ENCODE measurements around the gene GLT1D1. TPM values are rescaled to one million over a fixed set of nuclear protein-coding genes. Genes with fewer than 3 reads are reported as not detected.
"Not testable (repeated sequence)": the region's sequence is repeated elsewhere in the genome, so short reads cannot be mapped to it uniquely, and the experiment has no call there.

GLT1D1 gene
- total RNA-seq (not detected), polyA plus RNA-seq (under 1 TPM in 2 of 4 donors, not detected in 2; 0.07 to 0.08 TPM)

DNA sequence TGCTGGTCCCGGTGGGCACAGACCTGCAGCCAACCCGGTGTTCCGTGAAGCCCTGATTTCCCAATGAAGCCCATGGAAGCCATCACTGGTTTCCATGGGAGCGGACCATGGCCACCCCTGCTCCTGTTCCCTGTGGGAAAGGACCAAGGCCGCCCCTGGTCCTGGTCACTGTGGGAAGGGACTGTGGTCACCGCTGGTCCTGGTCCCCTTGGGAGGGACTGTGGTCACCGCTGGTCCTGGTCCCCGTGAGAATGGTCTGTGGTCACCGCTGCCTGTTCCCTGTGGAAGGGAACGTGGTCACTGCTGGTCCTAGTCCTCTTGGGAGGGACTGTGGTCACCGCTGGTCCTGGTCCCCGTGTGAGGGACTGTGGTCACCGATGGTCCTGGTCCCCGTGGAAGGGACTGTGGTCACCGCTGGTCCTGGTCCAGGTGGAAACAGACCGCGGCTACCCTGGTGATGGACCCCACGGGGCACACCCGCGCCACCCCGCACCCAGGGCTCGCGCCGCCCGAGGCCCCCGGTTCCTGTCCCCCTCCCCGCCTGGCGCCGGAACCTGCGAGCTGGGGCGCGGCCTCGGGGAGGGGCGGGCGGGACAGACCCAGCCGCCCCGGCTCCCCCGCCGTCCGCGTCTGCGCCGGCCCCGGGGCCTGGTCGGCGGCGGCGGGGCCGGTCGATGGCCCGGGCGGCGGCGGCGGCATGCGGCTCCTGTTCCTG, at the start of gene GLT1D1:
TSS of gene GLT1D1 (plus strand) at position 594 of the 715 bp plus-strand sequence. CDS start at position 698, 104 bp downstream.
- H3K9me3 ChIP-seq (ENCODE audit: control insufficient read depth in 2 of 2, low read length in 2 of 2), result no peaks in the 10 kb centered on the region
- Mint-ChIP-seq H3K9me3 (no peaks in the 10 kb centered on the region), H3K4me3 (no peak within 1 kb of the TSS), H3K27me3 (peaks cover 37% of the 10 kb centered on the region), H3K27ac (no peak within 1 kb of the TSS), H3K36me3 (no peaks in the 10 kb centered on the region), H3K4me1 (no peaks in the 10 kb centered on the region)
- ATAC-seq (ENCODE audit: low read depth in 2 of 2) (no peak), DNase-seq (no peak)
- no peak within 1 kb of the TSS for H3K4me3 ChIP-seq (ENCODE audit: low read depth, low read length)
- H3K36me3 ChIP-seq (ENCODE audit: control insufficient read depth, insufficient read depth, low read length), result no peaks in the 10 kb centered on the region
- H3K27me3 ChIP-seq (ENCODE audit: control insufficient read depth, insufficient read depth, low read length), result no peaks in the 10 kb centered on the region
- H3K27ac ChIP-seq (ENCODE audit: insufficient read depth, low read length, poor library complexity, severe bottlenecking), result no peak within 1 kb of the TSS
- H3K4me1 ChIP-seq (ENCODE audit: control insufficient read depth, insufficient read depth, low read length, poor library complexity, severe bottlenecking), result no peaks in the 10 kb centered on the region

DNA sequence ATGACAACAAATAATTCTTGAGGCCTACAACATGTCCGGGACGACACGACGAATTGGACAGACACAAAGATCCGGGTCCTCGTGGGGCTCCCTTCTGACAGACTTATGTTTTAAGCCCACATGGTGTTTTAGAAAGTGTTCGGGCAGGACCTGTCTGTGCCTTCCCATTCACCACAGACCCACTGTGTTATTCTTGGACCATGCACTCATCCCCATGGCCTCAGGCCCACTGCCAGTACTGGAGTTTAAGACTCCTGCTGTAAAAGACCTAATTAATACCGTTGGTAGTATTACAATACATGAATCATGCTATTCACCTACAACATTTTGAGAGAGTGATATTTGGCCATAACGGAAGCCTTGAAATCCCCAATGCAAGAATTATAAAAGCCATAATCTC, 49.5 kb upstream of the GLT1D1 start:
- Mint-ChIP-seq H3K4me3 (no peak overlapping the region), H3K36me3 (peaks cover 67% of the 10 kb centered on the region), H3K9me3 (peaks cover 0 to 2% (median 0%) of the 10 kb centered on the region in 7 donors), H3K4me1 (peaks cover 3 to 17% (median 10%) of the 10 kb centered on the region in 4 donors), H3K27me3 (no peaks in the 10 kb centered on the region), H3K27ac (no peak overlapping the region)
- Histone ChIP-seq H3K27me3 (ENCODE audit: control insufficient read depth, insufficient read depth, low read length) (no peaks in the 10 kb centered on the region), H3K36me3 (ENCODE audit: control insufficient read depth, insufficient read depth, low read length) (peaks cover 60% of the 10 kb centered on the region), H3K9me3 (ENCODE audit: control insufficient read depth in 2 of 2, low read length in 2 of 2) (no peaks in the 10 kb centered on the region), H3K4me3 (ENCODE audit: low read depth, low read length) (no peak overlapping the region), H3K4me1 (ENCODE audit: control insufficient read depth, insufficient read depth, low read length, poor library complexity, severe bottlenecking) (no peaks in the 10 kb centered on the region), H3K27ac (ENCODE audit: insufficient read depth, low read length, poor library complexity, severe bottlenecking) (no peak overlapping the region)
- DNase-seq (no peak), ATAC-seq (ENCODE audit: low read depth in 2 of 2) (no peak)

DNA sequence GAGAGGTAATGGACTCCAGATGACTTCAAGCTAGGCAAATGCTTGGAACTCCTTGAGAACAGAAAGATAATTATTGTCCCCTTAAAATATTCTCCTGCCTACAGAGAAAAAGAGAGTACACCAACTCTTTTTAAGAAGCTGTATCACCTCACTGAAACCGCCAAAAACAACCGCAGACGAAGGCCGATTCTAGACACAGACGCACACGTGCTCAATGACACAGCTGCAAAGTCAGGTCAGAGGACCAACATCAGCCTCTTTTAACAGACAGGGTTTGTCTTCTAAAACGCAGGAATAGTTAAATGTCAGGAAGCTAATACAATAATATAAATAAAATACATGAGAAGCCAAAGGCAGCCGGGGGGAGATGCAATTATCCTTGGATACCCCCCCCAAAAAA, 48.5 kb upstream of the GLT1D1 start:
- Histone ChIP-seq H3K36me3 (ENCODE audit: control insufficient read depth, insufficient read depth, low read length) (peaks cover 57% of the 10 kb centered on the region), H3K9me3 (ENCODE audit: control insufficient read depth in 2 of 2, low read length in 2 of 2) (no peaks in the 10 kb centered on the region), H3K4me1 (ENCODE audit: control insufficient read depth, insufficient read depth, low read length, poor library complexity, severe bottlenecking) (no peaks in the 10 kb centered on the region), H3K27me3 (ENCODE audit: control insufficient read depth, insufficient read depth, low read length) (no peaks in the 10 kb centered on the region), H3K4me3 (ENCODE audit: low read depth, low read length) (no peak overlapping the region), H3K27ac (ENCODE audit: insufficient read depth, low read length, poor library complexity, severe bottlenecking) (no peak overlapping the region)
- peaks cover 0 to 2% (median 0%) of the 10 kb centered on the region in 7 donors for H3K9me3 Mint-ChIP-seq
- ATAC-seq (ENCODE audit: low read depth in 2 of 2) (no peak), DNase-seq (no peak)
- no peaks in the 10 kb centered on the region for H3K27me3 Mint-ChIP-seq
- no peak overlapping the region for H3K4me3 Mint-ChIP-seq
- H3K27ac Mint-ChIP-seq, result no peak overlapping the region
- peaks cover 65% of the 10 kb centered on the region for H3K36me3 Mint-ChIP-seq
- peaks cover 6 to 21% (median 12%) of the 10 kb centered on the region in 4 donors for H3K4me1 Mint-ChIP-seq

DNA sequence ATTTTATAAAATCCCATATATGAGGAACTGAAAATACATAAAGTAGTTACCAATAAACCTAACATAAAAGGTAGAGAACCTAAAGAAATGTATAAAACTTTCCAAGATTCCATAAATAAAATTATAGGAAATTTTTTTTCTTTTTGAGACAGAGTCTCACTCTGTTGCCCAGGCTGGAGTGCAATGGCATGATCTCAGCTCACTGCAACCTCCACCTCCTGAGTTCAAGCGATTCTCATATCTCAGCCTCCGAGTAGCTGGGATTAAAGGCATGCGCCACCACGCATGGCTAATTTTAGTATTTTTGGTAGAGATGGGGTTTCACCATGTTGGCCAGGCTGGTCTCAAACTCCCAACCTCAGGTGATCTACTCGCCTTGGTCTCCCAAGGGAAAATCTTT, 47.9 kb upstream of the GLT1D1 start:
- Mint-ChIP-seq H3K4me1 (peaks cover 12 to 25% (median 15%) of the 10 kb centered on the region in 4 donors), H3K36me3 (peaks cover 60% of the 10 kb centered on the region)
- not testable (repeated sequence) for H3K27ac Mint-ChIP-seq; H3K27me3 ChIP-seq (ENCODE audit: control insufficient read depth, insufficient read depth, low read length); H3K27ac ChIP-seq (ENCODE audit: insufficient read depth, low read length, poor library complexity, severe bottlenecking); H3K9me3 Mint-ChIP-seq; ATAC-seq (ENCODE audit: low read depth in 2 of 2); H3K4me3 ChIP-seq (ENCODE audit: low read depth, low read length); H3K9me3 ChIP-seq (ENCODE audit: control insufficient read depth in 2 of 2, low read length in 2 of 2); DNase-seq; H3K4me3 Mint-ChIP-seq; H3K27me3 Mint-ChIP-seq; H3K4me1 ChIP-seq (ENCODE audit: control insufficient read depth, insufficient read depth, low read length, poor library complexity, severe bottlenecking)
- peaks cover 52% of the 10 kb centered on the region for H3K36me3 ChIP-seq (ENCODE audit: control insufficient read depth, insufficient read depth, low read length)

DNA sequence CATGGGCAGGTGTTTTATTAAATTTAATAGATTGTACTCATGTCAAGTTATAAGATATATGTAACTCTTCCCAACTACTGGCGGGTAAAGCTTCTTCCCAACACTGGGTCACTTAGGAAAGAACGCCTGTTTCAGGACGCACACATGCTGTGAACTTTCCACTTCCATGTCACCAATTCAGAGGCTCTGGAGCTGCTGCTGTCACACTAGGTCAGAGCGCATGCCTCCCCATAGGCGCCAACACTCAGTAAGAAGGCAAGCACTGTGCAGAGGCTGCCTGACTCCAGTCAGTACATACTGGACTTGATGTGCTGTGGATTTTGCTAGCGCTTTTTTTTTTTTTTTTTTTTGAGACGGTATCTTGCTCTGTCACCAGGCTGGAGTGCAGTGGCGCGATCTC, 46.7 kb upstream of the GLT1D1 start:
- ATAC-seq (ENCODE audit: low read depth in 2 of 2) (no peak), DNase-seq (no peak)
- Histone ChIP-seq H3K36me3 (ENCODE audit: control insufficient read depth, insufficient read depth, low read length) (peaks cover 43% of the 10 kb centered on the region), H3K27me3 (ENCODE audit: control insufficient read depth, insufficient read depth, low read length) (no peaks in the 10 kb centered on the region), H3K4me3 (ENCODE audit: low read depth, low read length) (no peak overlapping the region), H3K9me3 (ENCODE audit: control insufficient read depth in 2 of 2, low read length in 2 of 2) (no peaks in the 10 kb centered on the region), H3K27ac (ENCODE audit: insufficient read depth, low read length, poor library complexity, severe bottlenecking) (no peak overlapping the region), H3K4me1 (ENCODE audit: control insufficient read depth, insufficient read depth, low read length, poor library complexity, severe bottlenecking) (peaks cover 3% of the 10 kb centered on the region)
- Mint-ChIP-seq H3K4me1 (peaks cover 9 to 32% (median 24%) of the 10 kb centered on the region in 4 donors), H3K9me3 (peaks cover 0 to 2% (median 0%) of the 10 kb centered on the region in 7 donors), H3K27me3 (no peaks in the 10 kb centered on the region), H3K4me3 (no peak overlapping the region), H3K27ac (no peak overlapping the region), H3K36me3 (peaks cover 51% of the 10 kb centered on the region)

DNA sequence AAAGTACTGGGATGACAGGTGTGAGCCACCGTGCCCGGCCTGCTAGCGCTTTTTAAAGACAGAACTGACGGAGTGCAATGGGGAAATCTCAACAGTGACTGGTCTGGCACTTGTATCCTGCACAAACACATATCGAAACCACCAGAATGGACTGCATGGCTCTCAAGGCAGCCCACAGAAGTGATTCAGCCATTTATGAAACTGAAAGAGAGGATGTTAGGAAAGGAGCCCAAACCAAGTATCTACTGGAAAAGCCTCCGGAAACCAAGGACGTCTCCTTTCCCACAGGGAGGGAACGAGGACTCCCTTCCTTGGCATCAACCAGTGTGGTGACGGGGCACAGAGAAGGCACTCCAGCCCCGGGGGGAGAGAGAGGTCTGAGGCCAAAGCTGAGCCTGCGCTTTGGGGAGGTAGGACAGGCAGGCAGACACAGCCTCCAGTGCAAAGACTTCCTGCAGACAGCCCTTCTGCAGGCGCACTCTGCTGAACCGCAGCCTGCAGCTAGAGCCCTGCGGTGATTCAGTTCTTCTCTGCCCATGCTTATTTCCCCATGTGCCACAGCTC, 46.0 kb upstream of the GLT1D1 start:
- Mint-ChIP-seq H3K27ac (no peak overlapping the region), H3K4me3 (no peak overlapping the region), H3K4me1 (peaks cover 5 to 32% (median 30%) of the 10 kb centered on the region in 4 donors), H3K9me3 (peaks cover 0 to 2% (median 0%) of the 10 kb centered on the region in 7 donors), H3K36me3 (peaks cover 53% of the 10 kb centered on the region), H3K27me3 (no peaks in the 10 kb centered on the region)
- Histone ChIP-seq H3K36me3 (ENCODE audit: control insufficient read depth, insufficient read depth, low read length) (peaks cover 37% of the 10 kb centered on the region), H3K4me3 (ENCODE audit: low read depth, low read length) (no peak overlapping the region), H3K4me1 (ENCODE audit: control insufficient read depth, insufficient read depth, low read length, poor library complexity, severe bottlenecking) (peaks cover 10% of the 10 kb centered on the region), H3K9me3 (ENCODE audit: control insufficient read depth in 2 of 2, low read length in 2 of 2) (no peaks in the 10 kb centered on the region), H3K27me3 (ENCODE audit: control insufficient read depth, insufficient read depth, low read length) (no peaks in the 10 kb centered on the region), H3K27ac (ENCODE audit: insufficient read depth, low read length, poor library complexity, severe bottlenecking) (no peak overlapping the region)
- no peak for DNase-seq
- ATAC-seq (ENCODE audit: low read depth in 2 of 2), result peak in 1 of 2 donors; percentile 47

DNA sequence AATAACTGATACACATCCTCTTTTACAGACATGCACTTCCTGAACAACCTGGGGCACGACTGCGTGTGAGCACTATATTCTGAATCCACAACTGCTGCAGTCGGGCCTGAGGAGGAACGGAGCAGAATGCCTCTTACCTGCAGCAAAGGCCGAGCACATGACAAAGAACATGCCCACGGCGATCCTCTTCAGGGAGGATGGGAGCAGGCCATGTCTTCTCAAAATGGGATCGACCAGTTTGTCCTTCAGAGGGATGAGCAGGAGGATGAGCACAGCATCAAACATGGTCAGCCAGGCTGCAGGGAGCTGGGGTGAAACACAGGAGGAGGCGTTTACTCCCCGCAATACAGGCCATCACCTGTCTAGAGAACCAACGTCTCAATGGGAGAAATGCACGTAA, 44.6 kb upstream of the GLT1D1 start:
- no peak overlapping the region for H3K27ac ChIP-seq (ENCODE audit: insufficient read depth, low read length, poor library complexity, severe bottlenecking)
- H3K27ac Mint-ChIP-seq, result no peak overlapping the region
- DNase-seq (no peak), ATAC-seq (ENCODE audit: low read depth in 2 of 2) (no peak)
- no peaks in the 10 kb centered on the region for H3K9me3 ChIP-seq (ENCODE audit: control insufficient read depth in 2 of 2, low read length in 2 of 2)
- H3K4me1 Mint-ChIP-seq, result peaks cover 13 to 38% (median 28%) of the 10 kb centered on the region in 4 donors
- peaks cover 45% of the 10 kb centered on the region for H3K36me3 Mint-ChIP-seq
- H3K4me1 ChIP-seq (ENCODE audit: control insufficient read depth, insufficient read depth, low read length, poor library complexity, severe bottlenecking), result peaks cover 10% of the 10 kb centered on the region
- no peaks in the 10 kb centered on the region for H3K27me3 ChIP-seq (ENCODE audit: control insufficient read depth, insufficient read depth, low read length)
- no peaks in the 10 kb centered on the region for H3K27me3 Mint-ChIP-seq
- peaks cover 0 to 2% (median 0%) of the 10 kb centered on the region in 7 donors for H3K9me3 Mint-ChIP-seq
- H3K36me3 ChIP-seq (ENCODE audit: control insufficient read depth, insufficient read depth, low read length), result peaks cover 35% of the 10 kb centered on the region
- no peak overlapping the region for H3K4me3 ChIP-seq (ENCODE audit: low read depth, low read length)
- no peak overlapping the region for H3K4me3 Mint-ChIP-seq
